Caco-2 (cell line): Measurements from ENCODE around the gene MAP3K1. TPM values are rescaled to one million over a fixed set of nuclear protein-coding genes. Genes with fewer than 3 reads are reported as not detected.

ENCODE experiments used
- BruUV-seq: library from RNA; stranded (reverse); fragments of 400-500 nt; replicated peaks from 2 replicates; lab custom pipeline; 2021; lab: Mats Ljungman, UMichigan
- CTCF ChIA-PET: fragments of 300-600 bp; sonication (Branson Sonifier 250); formaldehyde crosslinking; loops from one replicate; lab custom pipeline; 2022; ENCODE audit warnings: antibody characterized with exemption; lab: Charles Lee
- POLR2A ChIA-PET: fragments of 300-600 bp; sonication (Branson Sonifier 250); formaldehyde crosslinking; loops from one replicate; lab custom pipeline; 2022; ENCODE audit warnings: antibody characterized with exemption; lab: Charles Lee
- DNase-seq, 2 experiments: peaks; one replicate each; pipeline versions ENCODE4 v3.0.0 to v3.0.0-alpha.2; 2020 to 2022
- H3K27me3 ChIP-seq: replicated peaks from 2 replicates; pipeline ENCODE4 v1.6.0; 2011; ENCODE audit warnings: low read length; ENCODE audit not compliant: control insufficient read depth, insufficient read depth
- H3K36me3 ChIP-seq: 2 replicates; pipeline ENCODE4 v1.5.1; 2011; ENCODE audit warnings: low read length; ENCODE audit not compliant: control insufficient read depth, insufficient read depth
- H3K4me1 ChIP-seq: fragments of 250-450 bp; sonication (Bioruptor Pico); 2 replicates; pipeline ENCODE4 v1.5.1; 2020; ENCODE audit warnings: mild to moderate bottlenecking
- H3K4me3 ChIP-seq: 2 replicates; pipeline ENCODE4 v1.5.1; 2011; ENCODE audit warnings: low read depth, mild to moderate bottlenecking, control low read depth, low read length
- H3K9me3 ChIP-seq: fragments of 250-450 bp; sonication (Bioruptor Pico); 2 replicates; pipeline ENCODE4 v1.5.1; 2020; ENCODE audit warnings: mild to moderate bottlenecking, moderate library complexity
- H3K27ac Mint-ChIP-seq: one replicate; pipeline ENCODE4 v1.8.0; 2022; ENCODE audit warnings: mixed read lengths; ENCODE audit not compliant: unreplicated experiment
- H3K27me3 Mint-ChIP-seq: one replicate; pipeline ENCODE4 v1.8.0; 2022; ENCODE audit warnings: mixed read lengths; ENCODE audit not compliant: insufficient read depth, unreplicated experiment
- H3K36me3 Mint-ChIP-seq: one replicate; pipeline ENCODE4 v1.8.0; 2022; ENCODE audit warnings: mild to moderate bottlenecking, mixed read lengths; ENCODE audit not compliant: insufficient read depth, unreplicated experiment
- H3K4me1 Mint-ChIP-seq: one replicate; pipeline ENCODE4 v1.8.0; 2022; ENCODE audit warnings: low read depth, mixed read lengths; ENCODE audit not compliant: unreplicated experiment
- H3K4me3 Mint-ChIP-seq: one replicate; pipeline ENCODE4 v1.8.0; 2022; ENCODE audit warnings: mild to moderate bottlenecking, moderate library complexity, mixed read lengths; ENCODE audit not compliant: unreplicated experiment
- H3K9me3 Mint-ChIP-seq: one replicate; pipeline ENCODE4 v1.8.0; 2022; ENCODE audit warnings: mixed read lengths; ENCODE audit not compliant: unreplicated experiment
- CTCF ChIP-seq, 2 experiments: fragments of 200-600 bp in 1 of 2; IDR thresholded peaks; 1 replicate in 1 of 2; 2 replicates in 1 of 2; pipeline versions ENCODE4 v1.5.1 to v1.8.0; 2011 to 2022; ENCODE audit warnings: antibody characterized with exemption in 1 of 2, control low read depth in 1 of 2, inconsistent platforms in 1 of 2, low read depth in 1 of 2, low read length in 1 of 2, mild to moderate bottlenecking in 1 of 2, moderate library complexity in 1 of 2; ENCODE audit not compliant: insufficient read depth in 1 of 2, severe bottlenecking in 1 of 2, unreplicated experiment in 1 of 2
- intact Hi-C: fragments of 100-400 bp; cut with micrococcal nuclease; formaldehyde crosslinking; loops from one replicate; pipeline ENCODE4 v1.10.0; 2022; ENCODE audit not compliant: unreplicated experiment
- total RNA-seq: library from RNA; stranded (reverse); gene quantifications from 2 replicates; pipeline ENCODE4 v1.2.3, GENCODE V29; 2022

The MAP3K1 gene
- total RNA-seq, 1 experiment from 2014 or later: 47.0 TPM

DNA sequence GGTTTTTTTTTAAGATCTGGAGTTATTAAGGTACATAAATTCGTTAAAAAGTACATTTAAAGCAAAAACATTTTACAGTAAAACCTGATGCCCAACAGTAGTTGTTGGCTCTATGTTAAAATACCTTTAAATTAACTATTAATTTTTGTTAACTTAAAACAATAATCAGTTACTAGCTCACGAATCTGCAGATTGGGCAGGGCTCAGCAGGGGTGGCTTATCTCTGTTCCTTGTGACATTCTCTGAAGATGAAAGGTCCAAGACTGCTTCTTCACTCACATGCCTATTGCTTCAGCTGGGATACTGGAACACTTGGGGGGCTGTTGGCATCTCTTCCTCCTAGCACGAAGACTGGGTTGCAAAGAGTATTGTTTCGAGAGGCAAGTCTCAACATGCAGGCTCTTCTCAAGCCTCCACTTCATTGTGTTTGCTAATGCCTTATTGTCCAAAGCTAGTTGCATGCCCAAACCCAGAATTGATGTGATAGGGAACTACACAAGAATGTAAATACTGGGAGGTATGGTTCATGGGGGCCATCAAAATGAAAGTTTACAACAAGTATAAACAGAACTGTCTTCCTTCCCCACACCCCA lies 46.6 kb downstream of the MAP3K1 start:
- H3K36me3 ChIP-seq: no peaks in the 10 kb centered on the region; the same call in none of the 2 replicates
- no peaks in the 10 kb centered on the region for H3K9me3 ChIP-seq
- DNase-seq: no peak
- Mint-ChIP-seq H3K27me3 (no peaks in the 10 kb centered on the region), H3K4me1 (peaks cover 6% of the 10 kb centered on the region), H3K36me3 (peaks cover 58% of the 10 kb centered on the region), H3K27ac (no peak overlapping the region), H3K4me3 (no peak overlapping the region), H3K9me3 (peaks cover 9% of the 10 kb centered on the region)
- POLR2A ChIA-PET: no interaction called here
- H3K4me1 ChIP-seq: no peaks in the 10 kb centered on the region; the same call in 1 of the 2 replicates
- H3K27me3 ChIP-seq: no peaks in the 10 kb centered on the region
- BruUV-seq: no TSS peak
- no peak for TF ChIP-seq CTCF (IDR thresholded peaks at IDR 0.05; ENCODE audit: insufficient read depth in 1 of 2, low read depth in 1 of 2, low read length in 1 of 2, severe bottlenecking in 1 of 2, unreplicated experiment in 1 of 2)
- no peak overlapping the region for H3K4me3 ChIP-seq
- intact Hi-C loops: no loop called here
- CTCF ChIA-PET: no interaction called here

- ChIA-PET CTCF (no interaction called here), POLR2A (no interaction called here)
- TF ChIP-seq CTCF (IDR thresholded peaks at IDR 0.05; ENCODE audit: insufficient read depth in 1 of 2, low read depth in 1 of 2, low read length in 1 of 2, severe bottlenecking in 1 of 2, unreplicated experiment in 1 of 2): no peak
- Histone ChIP-seq H3K27me3 (no peaks in the 10 kb centered on the region), H3K36me3 (no peaks in the 10 kb centered on the region; the same call in none of the 2 replicates), H3K4me3 (no peak overlapping the region), H3K9me3 (no peaks in the 10 kb centered on the region), H3K4me1 (no peaks in the 10 kb centered on the region; the same call in 1 of the 2 replicates)
- no peak for DNase-seq
- Mint-ChIP-seq H3K4me3 (no peak overlapping the region), H3K36me3 (peaks cover 62% of the 10 kb centered on the region), H3K27me3 (no peaks in the 10 kb centered on the region), H3K9me3 (peaks cover 9% of the 10 kb centered on the region), H3K27ac (no peak overlapping the region), H3K4me1 (peaks cover 6% of the 10 kb centered on the region)
- BruUV-seq: no TSS peak
- intact Hi-C loops: no loop called here
These were observed 47.6 kb downstream of the MAP3K1 start for GRCh38 chr5:56862909-56863308.

DNA sequence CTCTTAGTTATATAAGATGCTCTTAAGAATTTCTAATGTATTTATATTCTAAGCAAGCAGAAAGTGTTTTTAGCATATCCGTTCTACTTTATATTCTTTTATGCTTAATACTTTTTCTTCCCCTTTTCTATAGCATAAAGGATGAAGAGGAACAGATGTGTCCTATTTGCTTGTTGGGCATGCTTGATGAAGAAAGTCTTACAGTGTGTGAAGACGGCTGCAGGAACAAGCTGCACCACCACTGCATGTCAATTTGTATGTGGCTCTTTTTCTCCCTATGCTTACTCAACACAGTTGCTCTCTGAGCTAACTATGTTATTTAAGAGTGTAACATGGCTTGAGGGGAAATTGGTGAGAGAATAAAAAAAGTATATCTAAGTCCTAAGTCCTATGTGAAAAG lies 56.4 kb downstream of the MAP3K1 start:
- Histone ChIP-seq H3K4me1 (no peaks in the 10 kb centered on the region), H3K27me3 (no peaks in the 10 kb centered on the region), H3K36me3 (peaks cover 2% of the 10 kb centered on the region), H3K4me3 (no peak overlapping the region), H3K9me3 (no peaks in the 10 kb centered on the region)
- no peaks in the 10 kb centered on the region for H3K9me3 Mint-ChIP-seq
- no peaks in the 10 kb centered on the region for H3K27me3 Mint-ChIP-seq
- H3K4me3 Mint-ChIP-seq: no peak overlapping the region
- H3K4me1 Mint-ChIP-seq: peaks cover 5% of the 10 kb centered on the region
- no TSS peak for BruUV-seq
- intact Hi-C loops: no loop called here
- peaks cover 77% of the 10 kb centered on the region for H3K36me3 Mint-ChIP-seq
- DNase-seq: no peak
- CTCF ChIA-PET: no interaction called here
- TF ChIP-seq CTCF (IDR thresholded peaks at IDR 0.05; ENCODE audit: insufficient read depth in 1 of 2, low read depth in 1 of 2, low read length in 1 of 2, severe bottlenecking in 1 of 2, unreplicated experiment in 1 of 2): no peak
- POLR2A ChIA-PET: no interaction called here
- H3K27ac Mint-ChIP-seq: no peak overlapping the region
